Activated T-cell treated with anti-CD3 and anti-CD28 coated beads for 48 hours (primary cell): ENCODE measurements around the gene CHRNE.

Experiments
- DNase-seq: peaks from one replicate; pipeline ENCODE4 v3.0.0-alpha.2; 2020; ENCODE audit warnings: low read depth

The CHRNE gene

GRCh38 chr17:4854111-4854681, 48.7 kb downstream of the CHRNE start:
- DNase-seq, result no peak

- no peak for DNase-seq
These were observed 49.7 kb downstream of the CHRNE start for GRCh38 chr17:4853208-4853671.

GRCh38 chr17:4852567-4853207, 50.2 kb downstream of the CHRNE start:
- DNase-seq, result no peak

- DNase-seq, result no peak
These were observed 51.8 kb downstream of the CHRNE start for GRCh38 chr17:4851084-4851483.

- no peak for DNase-seq
These were observed 52.7 kb downstream of the CHRNE start for GRCh38 chr17:4850246-4850645.

GRCh38 chr17:4849011-4849536, 53.8 kb downstream of the CHRNE start:
- DNase-seq, result no peak
